AG04449 (cell line): ENCODE data around the gene PIK3C3.
"Not testable (repeated sequence)": the region's sequence is repeated elsewhere in the genome, so short reads cannot be mapped to it uniquely, and the experiment has no call there.

Source experiments
- CTCF ChIA-PET: fragments of 350-600 bp; formaldehyde crosslinking; extraction: SDS; loops from one replicate; lab custom pipeline; 2021; ENCODE audit warnings: antibody characterized with exemption; lab: Yijun Ruan, JAX
- POLR2A ChIA-PET: fragments of 400-600, 350-600 bp; formaldehyde crosslinking; extraction: SDS; loops from one replicate; lab custom pipeline; 2020; ENCODE audit warnings: antibody characterized with exemption, inconsistent platforms; lab: Yijun Ruan, JAX
- DNase-seq: peaks from one replicate; pipeline ENCODE4 v3.0.0-alpha.2; 2010; ENCODE audit warnings: low read depth, low spot score
- H3K4me3 ChIP-seq: 2 replicates; pipeline ENCODE4 v1.5.1; 2011; ENCODE audit warnings: low read depth, mild to moderate bottlenecking, control low read depth, low read length
- CTCF ChIP-seq: IDR thresholded peaks from one replicate; pipeline ENCODE4 v1.5.1; 2011; ENCODE audit warnings: mild to moderate bottlenecking, moderate library complexity, low read length, control low read depth, inconsistent platforms; ENCODE audit not compliant: insufficient read depth; ENCODE audit errors: missing control alignments

The PIK3C3 gene

GRCh38 chr18:42105394-42105793, 150.4 kb downstream of the PIK3C3 start:
- no peak for DNase-seq
- ChIA-PET CTCF (interaction anchor here (1.3 to 3.5 kb wide), 3 partner anchors 9 to 1167 kb away, joined by 6 to 16 read pairs (median 6); no protein-coding TSS in a partner anchor), POLR2A (no interaction called here)
- H3K4me3 ChIP-seq, result no peak overlapping the region
- TF ChIP-seq CTCF, result no peak

GRCh38 chr18:42106784-42107183, 151.8 kb downstream of the PIK3C3 start:
- no peak for DNase-seq
- ChIA-PET POLR2A (no interaction called here), CTCF (interaction anchor here (0.9 to 3.5 kb wide), 2 partner anchors 53 to 55 kb away, joined by 3 to 16 read pairs; no protein-coding TSS in a partner anchor)
- no peak for TF ChIP-seq CTCF
- H3K4me3 ChIP-seq, result no peak overlapping the region

GRCh38 chr18:42107287-42107686, 152.3 kb downstream of the PIK3C3 start:
- CTCF ChIA-PET, result interaction anchor here (0.9 to 3.5 kb wide), 2 partner anchors 53 to 55 kb away, joined by 3 to 16 read pairs; no protein-coding TSS in a partner anchor
- no peak for TF ChIP-seq CTCF
- no peak for DNase-seq
- POLR2A ChIA-PET, result no interaction called here
- H3K4me3 ChIP-seq, result no peak overlapping the region

- DNase-seq, result no peak
- ChIA-PET POLR2A (no interaction called here), CTCF (interaction anchor here (3.5 kb wide), 1 partner anchor 54 kb away, joined by 16 read pairs; no protein-coding TSS in a partner anchor)
- TF ChIP-seq CTCF, result no peak
- no peak overlapping the region for H3K4me3 ChIP-seq
These were observed 152.8 kb downstream of the PIK3C3 start for GRCh38 chr18:42107691-42108450.

GRCh38 chr18:42112147-42112546, 157.1 kb downstream of the PIK3C3 start:
- DNase-seq, H3K4me3 ChIP-seq, POLR2A ChIA-PET: not testable (repeated sequence)
- CTCF ChIA-PET, result interaction anchor here (1.9 to 6.1 kb wide), 2 partner anchors 162 to 1159 kb away, joined by 8 to 86 read pairs; no protein-coding TSS in a partner anchor

GRCh38 chr18:42112657-42113420, 157.8 kb downstream of the PIK3C3 start:
- no peak overlapping the region for H3K4me3 ChIP-seq
- TF ChIP-seq CTCF, result no peak
- ChIA-PET CTCF (interaction anchor here (0.8 to 6.1 kb wide), 13 partner anchors 11 to 1475 kb away, joined by 4 to 124 read pairs (median 14); no protein-coding TSS in a partner anchor), POLR2A (no interaction called here)
- DNase-seq, result no peak
